CD14-positive monocyte (primary cell): ENCODE data around the gene UTP3. TPM values are rescaled to one million over a fixed set of nuclear protein-coding genes. Genes with fewer than 3 reads are reported as not detected.
"Not testable (repeated sequence)": the region's sequence is repeated elsewhere in the genome, so short reads cannot be mapped to it uniquely, and the experiment has no call there.

Source experiments
- DNase-seq, 3 donors: peaks; one replicate each; pipeline ENCODE4 v3.0.0-alpha.2; 2011 to 2022
- H2AFZ ChIP-seq: 2 replicates; pipeline ENCODE4 v1.6.0; 2012; ENCODE audit warnings: mild to moderate bottlenecking, low read depth, low read length, inconsistent platforms; ENCODE audit not compliant: insufficient read depth, poor library complexity, severe bottlenecking
- H3K27ac ChIP-seq, 2 donors: 1 replicate in 1 of 2; 2 replicates in 1 of 2; pipeline ENCODE4 v1.5.1; 2012 to 2013; ENCODE audit warnings: low read length in 2 of 2, control low read depth in 1 of 2, inconsistent platforms in 1 of 2, low read depth in 1 of 2, mild to moderate bottlenecking in 1 of 2
- H3K27me3 ChIP-seq, 2 donors: one replicate each; pipeline versions ENCODE4 v1.6.0 to v1.6.1; 2011 to 2013; ENCODE audit warnings: low read length in 2 of 2; ENCODE audit not compliant: control insufficient read depth in 2 of 2, insufficient read depth in 2 of 2
- H3K36me3 ChIP-seq, 2 donors: replicated peaks in 1 of 2; 1 replicate in 1 of 2; 2 replicates in 1 of 2; pipeline versions ENCODE4 v1.5.1 to v1.6.1; 2012 to 2013; ENCODE audit warnings: low read length in 2 of 2, control low read depth in 1 of 2, inconsistent platforms in 1 of 2, mild to moderate bottlenecking in 1 of 2; ENCODE audit not compliant: insufficient read depth in 2 of 2, control insufficient read depth in 1 of 2
- H3K4me1 ChIP-seq, 2 donors: 1 replicate in 1 of 2; 2 replicates in 1 of 2; pipeline versions ENCODE4 v1.5.1 to v1.6.1; 2012 to 2013; ENCODE audit warnings: low read length in 2 of 2, control low read depth in 1 of 2, inconsistent platforms in 1 of 2, mild to moderate bottlenecking in 1 of 2, moderate library complexity in 1 of 2; ENCODE audit not compliant: insufficient read depth in 2 of 2, control insufficient read depth in 1 of 2
- H3K4me2 ChIP-seq: replicated peaks from 2 replicates; pipeline ENCODE3; 2012; ENCODE audit warnings: low read length, moderate library complexity, mild to moderate bottlenecking; ENCODE audit not compliant: poor library complexity, severe bottlenecking; ENCODE audit errors: extremely low read depth
- H3K4me3 ChIP-seq, 3 experiments: fragments of 200-600 bp in 1 of 3; sonication (generic) in 1 of 3; replicated peaks in 1 of 3; 1 replicate in 2 of 3; 2 replicates in 1 of 3; pipeline ENCODE4 v1.5.1; 2011 to 2013; ENCODE audit warnings: low read length in 3 of 3, mild to moderate bottlenecking in 3 of 3, control low read depth in 2 of 3, low read depth in 2 of 3, inconsistent platforms in 1 of 3, moderate library complexity in 1 of 3
- H3K79me2 ChIP-seq: 2 replicates; pipeline ENCODE4 v1.6.0; 2012; ENCODE audit warnings: mild to moderate bottlenecking, control low read depth, inconsistent platforms, low read length, moderate library complexity; ENCODE audit not compliant: insufficient read depth
- H3K9ac ChIP-seq: 2 replicates; pipeline ENCODE4 v1.6.0; 2017; ENCODE audit warnings: low read length, mild to moderate bottlenecking; ENCODE audit not compliant: insufficient read depth, poor library complexity, severe bottlenecking
- H3K9me3 ChIP-seq, 2 donors: replicated peaks in 1 of 2; 1 replicate in 1 of 2; 2 replicates in 1 of 2; pipeline versions ENCODE4 v1.5.1 to v1.6.1; 2012 to 2013; ENCODE audit warnings: low read length in 2 of 2, control low read depth in 1 of 2; ENCODE audit not compliant: control insufficient read depth in 1 of 2, insufficient read depth in 1 of 2
- H4K20me1 ChIP-seq: 2 replicates; pipeline ENCODE4 v1.6.0; 2012; ENCODE audit warnings: mild to moderate bottlenecking, low read length, control low read depth, moderate library complexity; ENCODE audit not compliant: insufficient read depth
- H3K27ac Mint-ChIP-seq, 7 donors: one replicate each; pipeline ENCODE4 v1.8.0; 2020; ENCODE audit warnings: mild to moderate bottlenecking in 7 of 7, mixed read lengths in 7 of 7, moderate library complexity in 6 of 7, inconsistent platforms in 2 of 7
- H3K27me3 Mint-ChIP-seq, 3 donors: one replicate each; pipeline ENCODE4 v1.8.0; 2021 to 2022; ENCODE audit warnings: low read depth in 3 of 3, mild to moderate bottlenecking in 3 of 3, mixed read lengths in 3 of 3, moderate library complexity in 3 of 3, inconsistent platforms in 1 of 3
- H3K36me3 Mint-ChIP-seq, 2 donors: one replicate each; pipeline ENCODE4 v1.8.0; 2020; ENCODE audit warnings: mixed read lengths in 2 of 2, inconsistent platforms in 1 of 2, mild to moderate bottlenecking in 1 of 2
- H3K4me1 Mint-ChIP-seq: one replicate; pipeline ENCODE4 v1.8.0; 2020; ENCODE audit warnings: mild to moderate bottlenecking, mixed read lengths
- H3K4me3 Mint-ChIP-seq, 2 donors: one replicate each; pipeline ENCODE4 v1.8.0; 2020; ENCODE audit warnings: mild to moderate bottlenecking in 2 of 2, mixed read lengths in 2 of 2, moderate library complexity in 1 of 2
- H3K9me3 Mint-ChIP-seq, 7 donors: one replicate each; pipeline ENCODE4 v1.8.0; 2020 to 2022; ENCODE audit warnings: mixed read lengths in 7 of 7, mild to moderate bottlenecking in 6 of 7, moderate library complexity in 6 of 7, inconsistent platforms in 2 of 7
- CTCF ChIP-seq: fragments of 200-600 bp; IDR thresholded peaks from one replicate; pipeline ENCODE4 v1.8.0; 2022; ENCODE audit warnings: antibody characterized with exemption, mild to moderate bottlenecking
- WGBS: methylation state at CpG from one replicate; pipeline ENCODE4 v1.1.5; 2013; ENCODE audit warnings: missing lambda C conversion rate; ENCODE audit not compliant: insufficient coverage; 5-methylcytosine and 5-hydroxymethylcytosine counted together
- intact Hi-C, 2 donors: fragments of 100-400 bp; cut with micrococcal nuclease; formaldehyde crosslinking; loops; one replicate each; pipeline versions ENCODE4 v1.15.0 to v1.15.1; 2023
- polyA plus RNA-seq, 3 donors: library from polyadenylated mRNA; depleted of rRNA in 1 of 3; unstranded in 2 of 3; stranded (reverse) in 1 of 3; fragments of 300-500 nt in 2 of 3; fragments of >200 nt in 1 of 3; fragmentation: Illumina TruSeq in 2 of 3; gene quantifications; 1 replicate in 2 of 3; 2 replicates in 1 of 3; pipeline ENCODE4 v1.2.3, GENCODE V29; 2012 to 2021

The UTP3 gene
- polyA plus RNA-seq, 3 donors, result 3.0 to 10.8 (median 5.0) TPM

- no peaks in the 10 kb centered on the region for H3K36me3 Mint-ChIP-seq
- H3K27me3 Mint-ChIP-seq, result peaks cover 0 to 4% (median 0%) of the 10 kb centered on the region in 3 donors
- TF ChIP-seq CTCF, result no peak
- no peaks in the 10 kb centered on the region for H3K79me2 ChIP-seq
- H3K9me3 Mint-ChIP-seq, result peaks cover 0 to 1% (median 0%) of the 10 kb centered on the region in 7 donors
- H3K9ac ChIP-seq, result no peak overlapping the region
- H3K9me3 ChIP-seq, result no peaks in the 10 kb centered on the region
- H4K20me1 ChIP-seq, result no peaks in the 10 kb centered on the region
- no peaks in the 10 kb centered on the region for H3K27me3 ChIP-seq
- H3K4me3 ChIP-seq, result no peak overlapping the region
- H2AFZ ChIP-seq, result no peak overlapping the region
- no peaks in the 10 kb centered on the region for H3K4me1 ChIP-seq
- no peak overlapping the region for H3K4me2 ChIP-seq
- no peak for DNase-seq
- H3K27ac ChIP-seq, result no peak overlapping the region
- H3K36me3 ChIP-seq, result no peaks in the 10 kb centered on the region
- no peak overlapping the region for H3K4me3 Mint-ChIP-seq
- H3K27ac Mint-ChIP-seq, result no peak overlapping the region
- intact Hi-C loops, result loop anchor here in 1 of 2 donors (10.0 kb wide), 1 partner anchor 164 kb away; no protein-coding TSS in a partner anchor
- no peaks in the 10 kb centered on the region for H3K4me1 Mint-ChIP-seq
Observed at GRCh38 chr4:70680934-70681333, 7.4 kb upstream of the UTP3 start.

GRCh38 chr4:70681704-70682103, 6.6 kb upstream of the UTP3 start:
- Mint-ChIP-seq H3K4me1 (no peaks in the 10 kb centered on the region), H3K27ac (no peak overlapping the region), H3K36me3 (no peaks in the 10 kb centered on the region), H3K4me3 (no peak overlapping the region), H3K27me3 (peaks cover 0 to 4% (median 0%) of the 10 kb centered on the region in 3 donors), H3K9me3 (peaks cover 0 to 1% (median 0%) of the 10 kb centered on the region in 7 donors)
- H3K4me1 ChIP-seq, result no peaks in the 10 kb centered on the region
- H3K27me3 ChIP-seq, result no peaks in the 10 kb centered on the region
- no peaks in the 10 kb centered on the region for H3K79me2 ChIP-seq
- no peak overlapping the region for H3K4me2 ChIP-seq
- TF ChIP-seq CTCF, result no peak
- H3K9me3 ChIP-seq, result no peaks in the 10 kb centered on the region
- H3K4me3 ChIP-seq, result no peak overlapping the region
- no peak for DNase-seq
- no peak overlapping the region for H3K9ac ChIP-seq
- no peaks in the 10 kb centered on the region for H3K36me3 ChIP-seq
- H2AFZ ChIP-seq, result no peak overlapping the region
- no peaks in the 10 kb centered on the region for H4K20me1 ChIP-seq
- intact Hi-C loops, result loop anchor here in 1 of 2 donors (10.0 kb wide), 1 partner anchor 163 kb away; no protein-coding TSS in a partner anchor
- H3K27ac ChIP-seq, result no peak overlapping the region

GRCh38 chr4:70682142-70682541, 6.2 kb upstream of the UTP3 start:
- peak overlapping the region in 1 of 7 donors; percentile 41 for H3K27ac Mint-ChIP-seq
- DNase-seq, H3K9me3 Mint-ChIP-seq, H3K27ac ChIP-seq, H3K27me3 Mint-ChIP-seq, H3K4me1 ChIP-seq, H3K27me3 ChIP-seq, H3K4me2 ChIP-seq, H4K20me1 ChIP-seq, H3K79me2 ChIP-seq, H3K9ac ChIP-seq, H3K4me1 Mint-ChIP-seq, H2AFZ ChIP-seq, H3K9me3 ChIP-seq, H3K4me3 Mint-ChIP-seq, H3K4me3 ChIP-seq, H3K36me3 Mint-ChIP-seq, H3K36me3 ChIP-seq: not testable (repeated sequence)
- intact Hi-C loops, result loop anchor here in 1 of 2 donors (10.0 kb wide), 1 partner anchor 163 kb away; no protein-coding TSS in a partner anchor
- WGBS, result no CpG with 5 or more reads among the region's 3 CpGs
